HG03108 (cell line): ENCODE measurements around the gene PRDM1.
"Not testable (repeated sequence)": the region's sequence is repeated elsewhere in the genome, so short reads cannot be mapped to it uniquely, and the experiment has no call there.

Source experiments
- ATAC-seq: cut with Tn5 transposase; IDR thresholded peaks from one replicate; pipeline ENCODE4 v1.9.1; 2021; ENCODE audit warnings: moderate library complexity; ENCODE audit not compliant: unreplicated experiment

The PRDM1 gene

DNA sequence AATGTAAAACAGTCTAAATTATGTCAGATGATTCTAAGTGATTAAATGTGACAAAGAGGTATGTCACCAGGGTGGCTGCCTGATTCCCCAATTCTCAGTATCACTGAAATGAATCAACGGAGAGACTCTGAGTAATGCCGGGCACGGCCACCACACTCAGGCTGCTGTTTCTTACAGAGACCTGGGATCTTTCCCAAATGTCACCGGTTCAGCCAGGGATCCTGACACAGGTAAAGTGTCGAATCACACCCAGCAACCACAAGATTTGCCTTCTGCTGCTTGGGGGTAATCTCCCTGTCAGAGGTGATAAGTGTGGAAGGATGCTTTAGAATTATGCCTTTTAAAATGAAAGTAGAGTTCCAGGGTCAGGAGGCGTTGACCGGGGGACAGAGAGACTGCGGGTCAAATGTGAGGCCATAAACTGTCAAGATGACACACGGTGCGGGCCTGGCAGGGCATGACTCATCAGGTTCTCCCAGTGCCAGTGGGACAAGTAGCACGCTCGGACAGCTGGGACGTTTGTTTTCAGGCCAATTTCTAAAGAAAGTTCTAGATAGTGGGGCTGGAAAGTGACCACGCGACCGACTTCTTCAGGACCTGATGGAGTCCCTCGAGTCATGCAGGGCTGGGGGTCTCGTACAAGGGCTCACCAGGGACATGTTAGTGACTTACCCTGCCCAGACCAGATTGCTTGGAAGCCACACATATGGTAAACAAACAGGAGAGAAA is 48.9 kb downstream of the PRDM1 start:
- ATAC-seq, result no peak

DNA sequence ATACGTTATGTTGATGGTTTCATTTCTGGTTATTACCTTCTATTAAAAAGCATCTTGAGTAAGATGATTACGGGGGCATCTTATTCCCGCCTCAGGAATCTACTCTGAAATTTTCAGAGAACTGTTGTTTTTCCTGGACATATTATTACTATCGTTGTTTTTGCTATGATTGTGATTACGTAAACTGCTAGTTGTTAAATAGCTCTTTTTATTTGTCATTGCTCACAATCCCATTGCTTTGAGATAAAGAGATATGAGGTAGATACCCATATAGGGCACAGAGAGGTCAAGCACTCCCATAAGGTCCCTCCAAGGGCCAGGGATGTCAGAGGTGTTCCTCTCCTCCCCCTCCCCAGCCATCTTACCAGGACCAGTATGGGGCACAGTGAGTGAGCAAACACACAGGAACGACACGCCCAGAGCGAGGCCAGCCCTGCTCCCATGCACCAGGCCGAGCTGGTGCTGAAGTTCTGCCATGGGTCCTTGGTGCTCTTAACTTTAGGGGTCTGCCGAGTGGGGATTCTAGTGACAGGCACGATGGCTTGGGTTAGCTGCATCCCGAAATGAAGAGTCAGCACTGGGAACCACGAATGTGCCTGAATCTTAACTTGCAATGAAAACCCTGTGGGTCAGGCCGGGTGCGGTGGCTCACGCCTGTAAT is 49.9 kb downstream of the PRDM1 start:
- no peak for ATAC-seq

DNA sequence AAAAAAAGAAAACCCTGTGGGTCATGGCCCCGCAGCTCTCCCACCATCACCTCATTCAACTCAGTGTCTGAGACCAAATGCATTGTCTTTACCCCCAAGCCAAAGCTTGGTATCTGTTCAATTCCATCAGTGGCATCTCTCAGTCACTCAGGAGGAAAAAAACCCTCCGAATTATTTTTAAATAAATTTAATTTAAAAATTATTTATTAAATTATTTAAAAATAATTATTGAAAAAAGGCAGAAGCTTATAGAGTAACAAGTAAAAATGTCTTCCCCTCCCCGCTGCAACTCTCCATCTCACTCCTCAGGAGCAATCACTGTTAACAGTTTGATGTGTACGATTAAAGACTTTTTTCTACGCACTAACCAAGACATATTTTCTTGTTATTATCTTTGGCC is 50.7 kb downstream of the PRDM1 start:
- no peak for ATAC-seq

DNA sequence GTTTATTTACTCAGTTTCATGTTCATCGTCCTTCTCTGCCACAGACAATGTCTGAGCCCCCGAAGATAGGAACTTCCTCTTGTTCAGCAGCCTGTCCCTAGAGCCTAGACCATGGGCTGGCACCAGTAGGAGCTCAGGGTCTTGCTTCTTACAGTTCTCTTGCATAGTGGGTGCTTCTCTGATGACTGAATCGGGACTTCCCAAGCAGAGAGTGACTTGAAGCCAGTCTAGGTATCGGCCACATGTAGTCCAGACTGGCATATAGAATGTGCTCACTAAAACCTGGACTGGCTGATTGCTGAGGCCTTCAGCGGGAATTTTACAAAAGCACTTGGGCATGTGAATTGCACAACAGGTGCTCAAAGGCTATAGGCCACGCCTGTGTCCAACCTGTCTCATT is 52.0 kb downstream of the PRDM1 start:
- no peak for ATAC-seq

DNA sequence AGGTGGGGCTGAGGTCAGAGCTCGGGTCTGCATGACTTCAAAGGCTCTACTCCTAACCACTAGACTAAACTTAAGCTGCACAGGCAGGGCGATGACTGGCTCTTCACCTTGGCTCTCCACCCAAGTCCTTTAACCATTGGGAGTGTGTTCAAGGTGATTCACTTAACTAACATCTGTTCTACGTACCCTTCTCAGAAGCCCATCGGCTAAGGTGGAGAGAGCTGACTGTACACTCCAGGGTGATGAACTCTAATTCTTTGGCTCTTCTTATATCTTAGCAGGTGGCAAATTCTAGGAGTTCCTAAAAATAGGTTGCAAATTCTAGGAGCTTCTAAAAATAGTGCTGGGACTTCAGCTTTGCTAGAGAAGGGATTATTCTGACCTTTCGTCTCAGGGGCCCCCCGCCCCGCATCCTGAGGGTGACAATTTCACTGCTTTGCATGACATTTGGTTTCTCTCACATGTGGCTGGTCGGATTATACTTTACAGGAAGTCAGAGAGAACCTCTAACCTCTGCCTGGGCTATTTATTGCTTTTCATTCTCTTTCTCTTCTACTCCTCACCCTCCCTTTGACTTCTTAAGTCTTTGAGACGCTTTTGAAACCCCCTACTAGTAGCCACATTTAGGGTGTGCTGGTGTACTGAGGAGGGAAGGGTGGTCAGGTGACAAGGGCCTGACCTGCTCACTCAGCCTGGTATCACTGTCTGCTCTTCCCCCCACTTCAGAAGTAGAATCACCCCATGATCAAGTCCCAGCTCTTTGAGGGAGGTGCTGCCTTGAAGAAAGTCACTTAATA is 55.5 kb downstream of the PRDM1 start:
- ATAC-seq, result peak; percentile 77

DNA sequence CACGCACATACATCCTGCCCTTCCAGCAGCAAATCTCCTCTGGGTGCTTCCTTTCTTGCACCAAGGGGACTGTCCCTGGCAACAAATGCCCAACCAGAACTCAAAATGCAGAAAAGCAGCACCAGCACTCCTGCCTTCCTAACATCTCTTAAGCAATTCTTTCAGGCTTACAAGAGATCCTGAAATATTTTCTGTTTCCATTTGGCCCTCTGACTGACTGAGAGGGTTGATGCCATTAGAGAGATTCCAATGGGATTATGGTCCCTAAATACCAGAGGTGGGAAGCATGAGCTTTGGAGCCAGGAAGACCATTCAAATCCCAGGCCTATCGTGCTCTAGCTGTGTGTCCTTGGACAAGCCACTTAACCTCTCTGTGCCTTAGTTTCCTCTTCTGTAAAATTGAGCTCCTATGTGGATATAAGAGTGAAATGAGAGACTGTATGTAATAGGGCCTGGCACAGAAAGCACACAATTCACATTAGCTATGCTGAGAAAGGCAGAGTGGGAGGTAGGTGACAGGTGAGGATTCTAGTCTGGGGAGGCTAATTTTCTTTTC is 56.8 kb downstream of the PRDM1 start:
- ATAC-seq, result no peak

DNA sequence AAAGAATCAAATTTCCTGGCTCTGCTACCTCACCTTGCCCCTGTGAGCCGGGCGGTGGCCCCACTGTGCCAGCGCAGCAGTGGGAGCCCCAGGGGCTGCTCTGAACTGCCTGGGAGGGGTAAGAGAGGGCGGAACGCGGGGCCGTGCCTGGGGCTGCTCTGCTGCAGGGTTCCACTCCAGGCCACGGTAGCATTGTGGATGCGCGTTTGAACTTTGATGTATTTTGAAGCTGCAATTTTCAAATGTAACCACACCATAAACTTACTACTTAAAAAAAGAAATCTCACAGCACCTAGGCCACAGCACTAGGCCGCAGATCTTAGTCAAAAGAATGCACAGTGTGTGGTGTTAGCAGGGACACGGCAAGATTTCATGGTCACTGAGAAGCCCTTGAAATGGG is 57.5 kb downstream of the PRDM1 start:
- no peak for ATAC-seq

DNA sequence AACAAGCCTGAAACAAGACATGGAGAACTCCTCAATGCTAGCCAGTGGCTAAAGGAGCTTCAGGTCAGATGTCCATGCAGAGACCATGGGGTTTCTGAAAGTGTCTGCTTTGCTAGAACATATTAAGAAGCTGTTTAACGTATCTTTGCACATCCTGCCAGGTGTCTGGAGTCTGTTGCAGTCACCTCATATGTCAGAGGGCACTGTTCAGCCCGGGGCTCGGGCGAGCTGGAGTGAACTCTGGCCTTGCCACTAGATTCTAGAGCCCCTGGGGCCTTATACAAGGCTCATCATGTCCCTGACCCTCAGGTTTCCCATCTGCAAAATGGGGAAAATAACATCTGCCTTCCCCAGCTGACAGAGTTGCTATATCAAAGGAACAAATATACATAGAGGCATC is 59.0 kb downstream of the PRDM1 start:
- ATAC-seq, result no peak

DNA sequence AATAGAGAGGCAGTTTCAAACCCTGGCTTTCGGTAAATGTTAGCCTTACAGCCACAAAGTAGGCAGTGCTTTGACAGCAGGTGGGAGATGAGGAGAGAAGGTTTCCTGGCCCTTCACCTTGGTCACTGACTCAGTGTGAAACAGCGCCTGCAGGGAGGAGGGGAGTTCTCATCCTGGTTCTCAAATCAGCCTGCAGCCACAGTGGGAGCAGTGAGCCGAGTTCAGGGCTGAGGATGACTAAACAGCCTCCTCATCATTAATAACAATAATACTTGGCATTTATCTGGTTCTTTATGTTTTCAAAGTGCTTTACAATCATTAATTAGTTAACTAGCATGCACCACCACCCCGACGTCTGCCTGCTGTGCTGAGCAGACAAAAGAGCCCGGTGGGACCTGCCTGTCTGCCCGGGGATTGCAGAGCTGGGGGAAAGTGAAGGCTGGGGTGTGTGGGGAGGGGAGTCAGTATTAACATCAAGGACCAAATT is 59.6 kb downstream of the PRDM1 start:
- ATAC-seq, result peak; percentile 28

DNA sequence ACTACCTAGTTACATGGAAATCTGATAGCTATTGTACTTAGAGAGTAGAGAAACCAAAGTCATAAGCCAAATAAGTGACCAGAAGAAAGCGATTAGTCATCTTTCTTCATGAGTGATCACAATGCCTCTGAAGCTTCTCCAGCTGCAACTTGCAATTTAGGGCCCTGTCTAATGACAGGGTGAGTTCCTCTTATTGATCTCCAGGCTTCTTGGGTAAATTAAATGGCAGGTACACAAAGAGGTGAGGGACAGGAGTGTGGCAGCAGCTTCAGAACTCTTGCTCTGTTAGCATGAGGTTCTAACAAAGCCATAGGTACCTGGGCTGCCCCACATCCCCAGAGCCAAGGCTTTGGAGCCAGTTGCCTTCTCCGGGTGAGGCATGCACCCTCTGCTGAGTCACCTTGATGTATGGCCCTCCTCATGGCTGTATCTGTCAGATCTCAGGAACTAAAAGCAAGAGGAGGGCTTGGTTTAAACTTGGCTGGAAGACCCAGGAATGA is 60.8 kb downstream of the PRDM1 start:
- peak; percentile 23 for ATAC-seq

DNA sequence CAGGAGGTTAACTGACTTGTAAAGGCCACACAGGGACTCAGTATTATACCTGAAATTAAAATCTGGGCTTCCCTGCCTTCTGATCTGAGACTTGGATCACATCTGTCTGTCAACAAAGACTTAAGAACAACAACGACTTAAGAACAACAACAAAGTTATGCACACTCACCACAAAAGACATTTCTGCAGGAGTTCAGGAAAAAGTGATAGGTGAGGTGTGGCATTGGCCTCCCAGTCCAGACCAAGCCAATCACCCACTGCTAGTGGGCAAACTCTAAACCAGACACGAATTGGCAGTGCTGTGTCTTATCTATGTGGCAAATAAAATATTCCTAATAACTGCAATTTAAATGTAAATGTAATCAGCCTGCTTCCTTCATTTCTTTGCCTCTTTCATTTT is 61.3 kb downstream of the PRDM1 start:
- ATAC-seq, result no peak

DNA sequence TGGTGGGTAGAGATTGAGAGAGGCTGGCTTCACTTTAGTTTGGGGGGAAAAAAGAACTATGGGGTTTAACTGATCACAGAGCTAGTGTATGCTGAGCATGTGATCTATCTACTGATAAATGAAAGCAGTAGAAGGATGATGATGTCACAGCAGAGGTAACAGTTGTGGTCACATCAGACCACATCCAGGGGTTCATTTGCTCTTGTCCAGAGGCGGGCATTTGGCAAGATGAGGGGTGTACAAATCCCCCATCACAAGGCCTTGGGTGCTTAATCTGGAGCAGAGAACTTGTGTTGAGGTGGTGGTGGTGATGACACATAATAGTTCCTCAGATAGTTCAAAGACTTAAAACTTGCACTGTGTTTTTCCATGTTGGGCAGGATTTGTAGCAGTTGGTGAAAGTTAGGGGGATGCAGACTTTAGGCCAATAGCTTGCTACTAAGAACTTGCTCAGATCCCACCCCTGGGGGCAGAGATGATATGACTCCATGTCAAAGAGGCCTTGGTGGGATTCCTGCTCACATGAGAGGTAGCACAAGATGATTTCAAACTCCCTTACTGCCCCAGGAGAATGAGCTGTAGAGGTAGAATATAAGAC is 63.4 kb downstream of the PRDM1 start:
- ATAC-seq, result no peak

DNA sequence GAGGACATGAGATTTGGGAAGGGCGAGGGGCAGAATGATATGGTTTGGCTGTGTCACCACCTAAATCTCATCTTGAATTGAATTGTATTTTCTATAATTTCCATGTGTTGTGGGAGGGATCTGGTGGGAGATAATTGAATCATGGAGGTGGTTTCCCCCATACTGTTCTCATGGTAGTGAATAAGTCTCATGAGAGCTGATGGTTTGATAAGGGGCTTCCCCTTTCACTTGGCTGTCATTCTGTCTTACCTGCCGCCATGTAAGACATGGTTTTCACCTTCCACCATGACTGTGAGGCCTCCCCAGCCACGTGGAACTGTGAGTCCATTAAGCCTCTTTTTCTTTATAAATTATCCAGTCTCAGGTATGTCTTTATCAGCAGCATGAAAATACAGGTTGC is 66.3 kb downstream of the PRDM1 start:
- ATAC-seq, result not testable (repeated sequence)

DNA sequence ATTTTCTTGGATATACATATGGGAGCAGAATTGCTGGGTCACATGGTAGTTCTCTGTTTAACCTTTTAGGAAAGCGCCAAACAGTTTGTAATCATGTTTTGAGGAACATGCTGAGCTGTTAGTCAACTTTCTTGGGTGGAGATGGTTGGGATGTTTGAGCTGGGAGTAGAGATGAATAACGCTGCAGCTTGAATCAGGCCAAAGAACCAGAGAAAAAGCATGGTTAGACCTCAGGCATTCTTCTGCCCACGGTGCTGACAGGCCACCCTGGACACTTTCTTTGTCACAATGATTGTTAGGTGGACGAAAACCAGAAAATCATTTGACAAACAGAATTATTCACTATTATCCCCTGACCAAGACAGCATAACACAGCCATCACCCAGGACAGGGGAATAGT is 66.8 kb downstream of the PRDM1 start:
- ATAC-seq, result no peak

DNA sequence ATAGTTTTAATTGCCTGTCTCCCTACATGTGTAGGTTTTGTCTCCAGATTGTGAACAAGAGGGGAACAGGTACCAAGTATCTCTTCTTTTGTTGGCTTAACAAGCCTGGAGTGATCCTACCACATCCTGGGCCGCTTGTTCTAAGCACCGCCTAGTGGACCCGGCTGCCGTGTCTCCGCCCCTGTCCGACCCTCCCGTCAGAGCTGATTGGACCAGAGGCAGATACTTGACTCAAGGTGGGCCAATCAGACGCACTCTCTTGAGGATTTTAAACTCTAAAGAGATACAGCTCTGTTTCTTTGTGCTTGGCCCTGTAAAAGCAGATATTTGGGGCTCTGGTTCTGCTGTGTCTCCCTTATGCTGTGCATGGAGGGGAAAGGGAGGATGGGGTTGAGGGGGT is 68.2 kb downstream of the PRDM1 start:
- ATAC-seq, result no peak

DNA sequence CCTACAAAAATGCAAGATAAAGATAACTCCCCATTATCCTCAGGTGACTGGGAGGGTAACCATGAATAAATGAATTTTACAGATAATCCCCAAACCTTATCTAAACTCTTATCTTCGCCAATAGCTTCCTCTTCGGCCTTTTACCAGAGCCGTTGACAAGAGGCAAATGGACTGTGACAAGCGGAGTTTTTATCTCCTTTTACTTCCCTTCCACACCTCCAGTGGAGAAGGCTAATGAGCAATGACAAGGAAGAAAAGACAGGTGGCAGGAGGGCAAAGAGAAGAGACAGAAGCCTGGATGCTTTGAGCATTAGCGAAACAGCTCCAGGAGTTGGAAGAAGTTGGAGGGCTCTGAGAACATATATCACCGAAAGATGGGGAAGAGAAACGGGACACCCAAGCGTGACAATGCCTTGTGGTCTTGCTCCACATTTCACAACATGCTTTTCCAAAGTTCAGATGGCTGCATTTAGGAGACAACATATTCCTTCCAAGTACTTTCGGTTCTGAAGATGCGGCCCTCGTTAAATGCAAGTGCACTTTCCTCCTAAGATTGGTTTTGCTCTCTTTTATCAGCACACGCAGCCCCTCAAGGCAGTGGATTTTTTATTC is 69.2 kb downstream of the PRDM1 start:
- no peak for ATAC-seq

DNA sequence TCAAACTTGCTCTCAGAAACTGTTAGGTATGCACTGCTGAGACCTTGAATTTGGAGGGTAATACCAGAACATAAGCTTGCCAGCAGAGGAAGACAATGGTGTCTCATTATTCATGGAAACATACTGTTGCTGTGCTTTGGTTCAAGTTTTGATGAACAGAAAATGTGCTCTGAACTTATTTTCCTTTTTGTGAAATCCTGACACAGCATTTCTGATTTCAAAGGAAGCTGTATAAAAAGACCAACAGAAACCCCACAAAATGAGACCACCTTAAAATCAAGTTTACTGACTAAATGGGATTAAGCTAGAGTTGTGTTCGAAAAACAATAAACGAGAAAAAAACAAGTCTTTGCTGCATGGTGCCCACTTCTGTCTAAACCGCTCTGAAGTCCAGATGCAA is 70.3 kb downstream of the PRDM1 start:
- ATAC-seq, result no peak

DNA sequence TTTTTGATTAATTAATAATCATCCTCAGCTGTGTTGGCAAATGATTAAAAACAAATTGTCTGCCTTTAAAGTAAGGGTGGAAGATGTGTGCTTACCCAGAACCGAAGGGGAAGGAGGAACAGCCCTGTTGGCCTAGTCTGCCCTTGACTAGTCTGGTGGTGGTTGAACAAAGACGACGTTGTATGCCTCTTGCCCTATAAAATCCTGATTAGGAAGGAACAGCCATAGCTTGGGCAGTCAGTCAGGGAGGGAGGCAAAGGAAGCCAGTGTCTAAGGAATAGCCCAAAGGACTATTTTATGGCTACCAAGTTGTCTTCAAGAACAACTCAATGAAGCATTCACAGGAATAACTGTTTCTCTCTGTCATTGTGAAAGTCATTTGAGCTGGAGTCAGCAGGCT is 70.7 kb downstream of the PRDM1 start:
- ATAC-seq, result no peak

DNA sequence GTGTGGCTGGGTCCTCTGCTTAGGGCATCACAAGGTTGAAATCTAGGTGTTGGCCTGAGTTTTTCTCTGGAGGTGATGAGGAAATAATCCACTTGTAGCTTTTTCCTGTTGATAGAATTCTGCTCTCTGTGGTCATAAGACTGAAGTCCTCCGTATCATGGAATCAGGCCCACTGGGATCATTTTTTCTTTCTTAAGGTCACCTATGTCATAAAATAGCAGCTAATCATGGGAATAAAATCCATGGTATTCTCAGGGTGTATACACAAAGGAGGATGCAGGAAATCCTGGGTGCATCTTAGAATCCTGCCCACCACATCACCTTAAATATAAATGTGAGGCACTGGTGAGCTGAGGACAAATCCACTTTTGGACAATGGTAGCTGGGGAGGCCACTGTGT is 72.7 kb downstream of the PRDM1 start:
- ATAC-seq, result no peak
